Sigmoid colon (tissue), 7 donors: ENCODE measurements around the gene GALNT10. TPM values are rescaled to one million over a fixed set of nuclear protein-coding genes. Genes with fewer than 3 reads are reported as not detected.

Experiments
- DNase-seq: peaks from one replicate; pipeline ENCODE4 v3.0.0-alpha.2; 2019
- H3K27ac ChIP-seq, 4 donors: fragments of 200-600 bp; sonication (generic); one replicate each; pipeline ENCODE4 v1.5.1; 2016 to 2019; ENCODE audit warnings: mild to moderate bottlenecking in 1 of 4
- H3K27me3 ChIP-seq, 3 donors: fragments of 200-600 bp; sonication (generic); one replicate each; pipeline ENCODE4 v1.5.1; 2019; ENCODE audit warnings: mild to moderate bottlenecking in 1 of 3
- H3K36me3 ChIP-seq, 4 donors: fragments of 200-600 bp; sonication (generic); one replicate each; pipeline ENCODE4 v1.5.1; 2016 to 2019
- H3K4me1 ChIP-seq, 4 donors: fragments of 200-600 bp; sonication (generic); one replicate each; pipeline ENCODE4 v1.5.1; 2017 to 2019
- H3K4me3 ChIP-seq, 4 donors: fragments of 200-600 bp; sonication (generic); one replicate each; pipeline ENCODE4 v1.5.1; 2017 to 2019; ENCODE audit warnings: mild to moderate bottlenecking in 2 of 4, moderate library complexity in 1 of 4
- H3K9me3 ChIP-seq, 4 donors: fragments of 200-600 bp in 3 of 4; sonication (generic) in 3 of 4; one replicate each; pipeline versions ENCODE4 v1.5.1 to v1.6.1; 2013 to 2019
- EP300 ChIP-seq, 4 donors: sonication (generic); formaldehyde crosslinking; IDR thresholded peaks; one replicate each; pipeline ENCODE4 v1.6.1; 2017; ENCODE audit warnings: antibody characterized with exemption in 4 of 4
- POLR2A ChIP-seq, 2 donors: fragments of 450-650 bp; IDR thresholded peaks; one replicate each; pipeline ENCODE4 v1.6.1; 2016; ENCODE audit warnings: antibody characterized with exemption in 2 of 2, mild to moderate bottlenecking in 2 of 2, moderate library complexity in 2 of 2
- POLR2AphosphoS5 ChIP-seq, 4 donors: sonication (generic); formaldehyde crosslinking; IDR thresholded peaks; one replicate each; pipeline ENCODE4 v1.6.1; 2017; ENCODE audit warnings: antibody characterized with exemption in 4 of 4
- WGBS, 2 donors: extraction: QIAGEN DNeasy Blood & Tissue Kit; methylation state at CpG; one replicate each; pipeline ENCODE4 v1.1.7; 2013; 5-methylcytosine and 5-hydroxymethylcytosine counted together
- intact Hi-C: fragments of 100-400 bp; cut with DNase I; formaldehyde crosslinking; loops from one replicate; pipeline ENCODE4 v1.15.1; 2023
- polyA plus RNA-seq, 3 donors: library from polyadenylated mRNA; stranded (reverse); fragments of 200-250 nt; gene quantifications; one replicate each; pipeline ENCODE4 v1.2.3, GENCODE V29; 2013
- total RNA-seq, 4 donors: library from RNA; depleted of rRNA; stranded (reverse); fragments of >200 nt; gene quantifications; one replicate each; pipeline ENCODE4 v1.1.0, GENCODE V29; 2016
- TF ChIP-seq, protein P1 (sequence below), 4 experiments: fragments of 450-650 bp in 3 of 4; fragments of 200-600 bp in 1 of 4; IDR thresholded peaks; one replicate each; pipeline ENCODE4 v1.5.1; 2016 to 2019; ENCODE audit warnings: antibody characterized with exemption in 4 of 4, mild to moderate bottlenecking in 3 of 4, moderate library complexity in 2 of 4
- donor health status: healthy with polysubstance abuse.
- donor health status: Bipolar disorder and iron deficiency.
- donor health status: healthy.

The GALNT10 gene
- total and polyA plus RNA-seq, 7 donors, result 6.0 to 41.7 (median 24.3) TPM

DNA sequence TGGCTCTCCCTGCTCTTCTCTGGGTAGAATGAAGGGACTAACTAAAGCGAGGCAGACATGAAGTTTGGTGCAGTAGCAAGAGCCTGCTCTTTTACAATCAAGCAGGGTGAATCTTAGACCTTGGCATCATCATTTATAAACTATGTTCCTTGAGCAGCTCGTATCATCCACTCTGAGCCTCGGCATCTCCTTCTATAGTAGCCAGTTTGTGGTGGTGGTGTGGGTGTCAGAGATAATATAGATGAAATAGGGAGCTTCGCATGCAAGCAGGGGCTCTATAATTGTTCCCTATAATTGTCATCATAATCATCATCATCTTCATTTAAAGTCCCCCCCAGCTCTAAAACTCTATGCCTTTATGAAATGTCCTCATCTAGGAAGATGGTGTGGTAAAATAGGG, 182.8 kb downstream of the GALNT10 start:
- DNase-seq, result no peak
- intact Hi-C loops, result no loop called here

DNA sequence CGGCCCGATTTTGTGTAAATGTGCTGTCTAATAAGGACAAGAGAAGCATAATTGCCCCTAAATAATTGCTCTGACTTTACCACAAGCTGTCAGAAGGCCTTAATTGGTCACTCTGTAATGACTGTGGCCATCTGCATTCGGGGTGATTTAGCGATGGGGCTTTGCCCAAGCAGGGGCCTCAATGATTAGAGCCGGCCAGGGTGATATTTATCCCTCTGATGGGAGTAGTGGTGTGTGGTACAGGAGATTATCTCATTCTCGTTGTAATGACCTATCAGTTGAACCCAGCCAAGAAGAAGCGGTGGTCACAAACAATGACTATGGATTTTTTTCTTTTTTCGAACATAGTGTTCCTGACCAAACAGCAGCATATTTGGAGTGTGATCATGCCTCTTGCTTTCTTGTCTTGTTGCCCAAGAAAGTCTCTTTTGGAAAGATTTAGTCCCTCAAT, 183.2 kb downstream of the GALNT10 start:
- H3K36me3 ChIP-seq, result peaks cover 0 to 32% (median 2%) of the 10 kb centered on the region in 4 donors
- 88 to 95% methylated on average over 8 of the region's 8 CpGs for WGBS, 2 donors
- no peak overlapping the region for H3K27ac ChIP-seq
- no peaks in the 10 kb centered on the region for H3K27me3 ChIP-seq
- TF ChIP-seq POLR2A (IDR thresholded peaks at IDR 0.05) (no peak), POLR2AphosphoS5 (IDR thresholded peaks at IDR 0.05) (no peak), EP300 (IDR thresholded peaks at IDR 0.05) (no peak)
- TF ChIP-seq, protein P1, sequence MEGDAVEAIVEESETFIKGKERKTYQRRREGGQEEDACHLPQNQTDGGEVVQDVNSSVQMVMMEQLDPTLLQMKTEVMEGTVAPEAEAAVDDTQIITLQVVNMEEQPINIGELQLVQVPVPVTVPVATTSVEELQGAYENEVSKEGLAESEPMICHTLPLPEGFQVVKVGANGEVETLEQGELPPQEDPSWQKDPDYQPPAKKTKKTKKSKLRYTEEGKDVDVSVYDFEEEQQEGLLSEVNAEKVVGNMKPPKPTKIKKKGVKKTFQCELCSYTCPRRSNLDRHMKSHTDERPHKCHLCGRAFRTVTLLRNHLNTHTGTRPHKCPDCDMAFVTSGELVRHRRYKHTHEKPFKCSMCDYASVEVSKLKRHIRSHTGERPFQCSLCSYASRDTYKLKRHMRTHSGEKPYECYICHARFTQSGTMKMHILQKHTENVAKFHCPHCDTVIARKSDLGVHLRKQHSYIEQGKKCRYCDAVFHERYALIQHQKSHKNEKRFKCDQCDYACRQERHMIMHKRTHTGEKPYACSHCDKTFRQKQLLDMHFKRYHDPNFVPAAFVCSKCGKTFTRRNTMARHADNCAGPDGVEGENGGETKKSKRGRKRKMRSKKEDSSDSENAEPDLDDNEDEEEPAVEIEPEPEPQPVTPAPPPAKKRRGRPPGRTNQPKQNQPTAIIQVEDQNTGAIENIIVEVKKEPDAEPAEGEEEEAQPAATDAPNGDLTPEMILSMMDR (IDR thresholded peaks at IDR 0.05), result no peak
- peaks cover 0 to 36% (median 28%) of the 10 kb centered on the region in 4 donors for H3K4me1 ChIP-seq
- DNase-seq, result no peak
- H3K4me3 ChIP-seq, result no peak overlapping the region
- intact Hi-C loops, result no loop called here
- no peaks in the 10 kb centered on the region for H3K9me3 ChIP-seq

More for the DNA sequence above, 182.8 kb downstream of the GALNT10 start:
- no peaks in the 10 kb centered on the region for H3K9me3 ChIP-seq
- H3K36me3 ChIP-seq, result peaks cover 0 to 27% (median 0%) of the 10 kb centered on the region in 4 donors
- no peak overlapping the region for H3K4me3 ChIP-seq
- H3K27me3 ChIP-seq, result no peaks in the 10 kb centered on the region
- TF ChIP-seq EP300 (IDR thresholded peaks at IDR 0.05) (no peak), POLR2A (IDR thresholded peaks at IDR 0.05) (no peak), POLR2AphosphoS5 (IDR thresholded peaks at IDR 0.05) (no peak)
- TF ChIP-seq, protein P1 (IDR thresholded peaks at IDR 0.05), result no peak
- WGBS, 2 donors, result 91 to 96% methylated on average over 4 of the region's 4 CpGs
- H3K27ac ChIP-seq, result no peak overlapping the region
- H3K4me1 ChIP-seq, result peaks cover 0 to 40% (median 31%) of the 10 kb centered on the region in 4 donors

DNA sequence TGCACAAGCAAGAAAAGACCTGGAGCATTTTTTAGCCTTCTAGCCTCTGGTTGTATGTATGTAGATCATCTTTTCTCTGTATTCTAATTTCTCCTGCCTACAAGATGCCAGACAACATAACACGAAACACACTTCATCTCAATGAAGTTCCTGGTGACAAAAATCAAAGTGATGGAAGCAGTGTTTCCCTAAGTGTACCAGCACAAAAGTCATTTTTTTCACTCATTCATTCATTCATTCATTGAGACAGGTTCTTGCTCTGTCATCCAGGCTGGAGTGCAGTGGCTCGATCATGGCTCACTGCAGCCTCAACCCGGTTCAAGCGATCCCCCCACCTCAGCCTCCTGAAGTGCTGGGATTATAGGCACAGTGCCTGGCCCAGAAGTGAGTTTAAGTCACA, 183.7 kb downstream of the GALNT10 start:
- H3K36me3 ChIP-seq, result peaks cover 0 to 33% (median 3%) of the 10 kb centered on the region in 4 donors
- no peaks in the 10 kb centered on the region for H3K27me3 ChIP-seq
- peaks cover 0 to 33% (median 26%) of the 10 kb centered on the region in 4 donors for H3K4me1 ChIP-seq
- no peak overlapping the region for H3K4me3 ChIP-seq
- intact Hi-C loops, result no loop called here
- DNase-seq, result no peak
- H3K27ac ChIP-seq, result no peak overlapping the region
- TF ChIP-seq, protein P1 (IDR thresholded peaks at IDR 0.05), result no peak
- TF ChIP-seq EP300 (IDR thresholded peaks at IDR 0.05), result no peak
- TF ChIP-seq POLR2AphosphoS5 (IDR thresholded peaks at IDR 0.05), result no peak
- TF ChIP-seq POLR2A (IDR thresholded peaks at IDR 0.05), result no peak
- no peaks in the 10 kb centered on the region for H3K9me3 ChIP-seq
- 97 to 99% methylated on average over 4 of the region's 4 CpGs for WGBS, 2 donors

DNA sequence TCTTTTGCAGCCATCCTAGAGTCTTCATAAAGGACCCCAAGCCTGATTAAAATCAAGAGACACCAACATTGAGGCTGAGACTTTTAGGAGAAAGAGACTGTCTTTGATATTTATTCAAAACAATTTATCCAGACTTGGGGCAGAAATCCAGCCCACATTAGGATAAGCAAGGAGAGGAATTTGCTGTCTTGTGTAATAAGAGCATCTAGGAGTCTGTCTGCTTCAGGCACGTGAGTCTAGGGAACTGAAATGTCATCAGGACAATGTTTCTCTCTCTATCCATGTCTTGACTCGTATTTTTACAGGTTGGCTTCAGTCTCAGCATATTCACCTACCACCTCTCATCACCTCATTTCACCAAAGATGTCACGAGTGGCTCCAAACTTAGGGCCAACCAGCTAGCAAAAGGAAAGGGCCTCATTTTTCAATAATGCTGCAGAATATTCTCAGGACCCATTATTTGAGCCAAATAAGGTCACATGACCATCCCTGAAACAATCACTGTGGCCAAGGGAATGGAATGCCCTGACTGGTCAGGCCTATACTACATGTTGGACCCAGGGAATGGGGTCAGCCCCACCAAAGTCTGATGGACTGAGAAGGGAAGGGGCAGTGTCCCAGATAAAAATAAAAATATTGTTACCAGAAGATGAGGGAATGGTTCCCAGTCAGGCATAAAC, 184.9 kb downstream of the GALNT10 start:
- intact Hi-C loops, result no loop called here
- no peaks in the 10 kb centered on the region for H3K9me3 ChIP-seq
- H3K4me1 ChIP-seq, result peaks cover 0 to 21% (median 16%) of the 10 kb centered on the region in 4 donors
- H3K4me3 ChIP-seq, result no peak overlapping the region
- TF ChIP-seq POLR2AphosphoS5 (IDR thresholded peaks at IDR 0.05) (no peak), EP300 (IDR thresholded peaks at IDR 0.05) (no peak), POLR2A (IDR thresholded peaks at IDR 0.05) (no peak)
- TF ChIP-seq, protein P1 (IDR thresholded peaks at IDR 0.05), result no peak
- no peak overlapping the region for H3K27ac ChIP-seq
- no peaks in the 10 kb centered on the region for H3K27me3 ChIP-seq
- H3K36me3 ChIP-seq, result peaks cover 0 to 38% (median 6%) of the 10 kb centered on the region in 4 donors
- 92 to 96% methylated on average over 3 of the region's 3 CpGs for WGBS, 2 donors
- no peak for DNase-seq
